HL-60 (cell line): ENCODE data around the gene ZC3H4.

Experiments used
- DNase-seq, 2 experiments: peaks; one replicate each; pipeline ENCODE4 v3.0.0-alpha.2; 2010 to 2020; ENCODE audit warnings: low read depth in 1 of 2, low spot score in 1 of 2
- H3K27ac ChIP-seq: fragments of 250-450 bp; sonication (Bioruptor Pico); replicated peaks from 2 replicates; pipeline ENCODE4 v1.5.1; 2020; ENCODE audit warnings: mild to moderate bottlenecking, moderate library complexity
- H3K27me3 ChIP-seq: fragments of 250-450 bp; sonication (Bioruptor Pico); 2 replicates; pipeline ENCODE4 v1.5.1; 2021; ENCODE audit warnings: mild to moderate bottlenecking, moderate library complexity; ENCODE audit not compliant: insufficient read depth, poor library complexity, severe bottlenecking
- H3K4me3 ChIP-seq: replicated peaks from 2 replicates; pipeline ENCODE4 v1.5.1; 2011; ENCODE audit warnings: mild to moderate bottlenecking, control low read depth, low read length; ENCODE audit not compliant: insufficient read depth
- GABPA ChIP-seq: IDR thresholded peaks from 2 replicates; pipeline ENCODE4 v1.6.1; 2012; ENCODE audit warnings: low read depth
- POLR2AphosphoS5 ChIP-seq: IDR thresholded peaks from 2 replicates; pipeline ENCODE4 v1.6.1; 2012; ENCODE audit warnings: low read depth
- SPI1 ChIP-seq: IDR thresholded peaks from 2 replicates; pipeline ENCODE4 v1.6.1; 2012; ENCODE audit warnings: low read depth, mild to moderate bottlenecking, borderline replicate concordance
- TF ChIP-seq, protein P1 (sequence below): IDR thresholded peaks from 2 replicates; pipeline ENCODE4 v1.6.1; 2012; ENCODE audit warnings: low read depth; ENCODE audit not compliant: insufficient replicate concordance
- TF ChIP-seq, protein P2 (sequence below): IDR thresholded peaks from one replicate; pipeline ENCODE4 v1.5.1; 2011; ENCODE audit warnings: low read length, control low read depth, inconsistent platforms; ENCODE audit not compliant: insufficient read depth

ZC3H4 gene

GRCh38 chr19:47020992-47021496, 92.5 kb downstream of the ZC3H4 start:
- H3K27ac ChIP-seq, result no peak overlapping the region
- 0 out of 2 replicates have a peak overlapping the region, but pooled peaks have one; percentile 4 for H3K4me3 ChIP-seq
- no peak for DNase-seq
- TF ChIP-seq, protein P1, sequence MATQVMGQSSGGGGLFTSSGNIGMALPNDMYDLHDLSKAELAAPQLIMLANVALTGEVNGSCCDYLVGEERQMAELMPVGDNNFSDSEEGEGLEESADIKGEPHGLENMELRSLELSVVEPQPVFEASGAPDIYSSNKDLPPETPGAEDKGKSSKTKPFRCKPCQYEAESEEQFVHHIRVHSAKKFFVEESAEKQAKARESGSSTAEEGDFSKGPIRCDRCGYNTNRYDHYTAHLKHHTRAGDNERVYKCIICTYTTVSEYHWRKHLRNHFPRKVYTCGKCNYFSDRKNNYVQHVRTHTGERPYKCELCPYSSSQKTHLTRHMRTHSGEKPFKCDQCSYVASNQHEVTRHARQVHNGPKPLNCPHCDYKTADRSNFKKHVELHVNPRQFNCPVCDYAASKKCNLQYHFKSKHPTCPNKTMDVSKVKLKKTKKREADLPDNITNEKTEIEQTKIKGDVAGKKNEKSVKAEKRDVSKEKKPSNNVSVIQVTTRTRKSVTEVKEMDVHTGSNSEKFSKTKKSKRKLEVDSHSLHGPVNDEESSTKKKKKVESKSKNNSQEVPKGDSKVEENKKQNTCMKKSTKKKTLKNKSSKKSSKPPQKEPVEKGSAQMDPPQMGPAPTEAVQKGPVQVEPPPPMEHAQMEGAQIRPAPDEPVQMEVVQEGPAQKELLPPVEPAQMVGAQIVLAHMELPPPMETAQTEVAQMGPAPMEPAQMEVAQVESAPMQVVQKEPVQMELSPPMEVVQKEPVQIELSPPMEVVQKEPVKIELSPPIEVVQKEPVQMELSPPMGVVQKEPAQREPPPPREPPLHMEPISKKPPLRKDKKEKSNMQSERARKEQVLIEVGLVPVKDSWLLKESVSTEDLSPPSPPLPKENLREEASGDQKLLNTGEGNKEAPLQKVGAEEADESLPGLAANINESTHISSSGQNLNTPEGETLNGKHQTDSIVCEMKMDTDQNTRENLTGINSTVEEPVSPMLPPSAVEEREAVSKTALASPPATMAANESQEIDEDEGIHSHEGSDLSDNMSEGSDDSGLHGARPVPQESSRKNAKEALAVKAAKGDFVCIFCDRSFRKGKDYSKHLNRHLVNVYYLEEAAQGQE, result no peak
- no peak for TF ChIP-seq POLR2AphosphoS5
- no peak for TF ChIP-seq GABPA
- TF ChIP-seq, protein P2, sequence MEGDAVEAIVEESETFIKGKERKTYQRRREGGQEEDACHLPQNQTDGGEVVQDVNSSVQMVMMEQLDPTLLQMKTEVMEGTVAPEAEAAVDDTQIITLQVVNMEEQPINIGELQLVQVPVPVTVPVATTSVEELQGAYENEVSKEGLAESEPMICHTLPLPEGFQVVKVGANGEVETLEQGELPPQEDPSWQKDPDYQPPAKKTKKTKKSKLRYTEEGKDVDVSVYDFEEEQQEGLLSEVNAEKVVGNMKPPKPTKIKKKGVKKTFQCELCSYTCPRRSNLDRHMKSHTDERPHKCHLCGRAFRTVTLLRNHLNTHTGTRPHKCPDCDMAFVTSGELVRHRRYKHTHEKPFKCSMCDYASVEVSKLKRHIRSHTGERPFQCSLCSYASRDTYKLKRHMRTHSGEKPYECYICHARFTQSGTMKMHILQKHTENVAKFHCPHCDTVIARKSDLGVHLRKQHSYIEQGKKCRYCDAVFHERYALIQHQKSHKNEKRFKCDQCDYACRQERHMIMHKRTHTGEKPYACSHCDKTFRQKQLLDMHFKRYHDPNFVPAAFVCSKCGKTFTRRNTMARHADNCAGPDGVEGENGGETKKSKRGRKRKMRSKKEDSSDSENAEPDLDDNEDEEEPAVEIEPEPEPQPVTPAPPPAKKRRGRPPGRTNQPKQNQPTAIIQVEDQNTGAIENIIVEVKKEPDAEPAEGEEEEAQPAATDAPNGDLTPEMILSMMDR, result no peak
- TF ChIP-seq SPI1, result no peak
- H3K27me3 ChIP-seq, result peaks cover 62% of the 10 kb centered on the region

- TF ChIP-seq, protein P2, result no peak
- Histone ChIP-seq H3K4me3 (no peak overlapping the region), H3K27ac (no peak overlapping the region), H3K27me3 (peaks cover 58% of the 10 kb centered on the region)
- no peak for DNase-seq
Measured at GRCh38 chr19:47020132-47020805, 93.3 kb downstream of the ZC3H4 start.

DNA sequence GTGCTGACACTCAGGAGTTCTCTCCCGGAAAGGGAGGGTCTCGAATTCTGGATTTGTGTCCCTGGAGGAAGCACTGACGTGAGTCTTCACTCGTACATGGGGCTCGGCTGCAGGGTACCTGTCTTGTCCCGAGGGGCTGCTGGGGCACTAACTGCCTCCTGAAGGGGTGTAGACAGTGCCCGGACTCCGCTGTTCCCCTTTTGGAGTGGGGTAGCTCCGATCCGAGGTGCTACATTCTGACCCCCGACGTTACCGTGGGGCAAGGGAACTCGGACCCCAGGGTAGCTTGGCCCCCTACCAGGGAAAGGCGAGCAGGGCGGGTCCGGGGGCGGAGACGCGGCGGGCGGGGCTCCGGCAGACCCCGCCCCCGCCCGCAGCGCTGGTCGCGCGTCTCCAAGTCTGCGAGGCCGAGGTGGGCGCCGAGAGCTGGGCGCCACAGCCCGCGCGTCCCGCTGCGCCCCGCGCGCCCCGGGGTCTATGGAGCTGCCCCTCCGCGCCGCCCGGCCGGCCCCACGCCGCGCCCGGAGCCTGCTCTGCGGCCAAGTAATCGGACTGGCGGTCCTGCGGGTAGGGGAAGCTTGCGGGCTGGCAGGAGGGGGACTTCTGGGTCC, 94.0 kb downstream of the ZC3H4 start, which contains the start of gene NPAS1:
TSS of gene NPAS1 (plus strand) at position 407 of the 611 bp plus-strand sequence. CDS start 1,211 bp downstream, outside the sequence.
- Histone ChIP-seq H3K27me3 (peaks cover 60% of the 10 kb centered on the region), H3K27ac (no peak within 1 kb of the TSS), H3K4me3 (no peak within 1 kb of the TSS)
- DNase-seq, result no peak
- TF ChIP-seq GABPA (no peak), SPI1 (peak; percentile 19; the same call in 1 of the 2 replicates), POLR2AphosphoS5 (no peak)
- TF ChIP-seq, protein P1, result no peak

- Histone ChIP-seq H3K27ac (no peak overlapping the region), H3K4me3 (no peak overlapping the region), H3K27me3 (peaks cover 56% of the 10 kb centered on the region)
- DNase-seq, result no peak
- no peak for TF ChIP-seq GABPA
- TF ChIP-seq SPI1, result no peak
- no peak for TF ChIP-seq POLR2AphosphoS5
- TF ChIP-seq, protein P2, result no peak
- TF ChIP-seq, protein P1, result no peak
Measured at GRCh38 chr19:47018923-47019322, 94.7 kb downstream of the ZC3H4 start.
